Activated T-helper 1 cell treated with anti-CD3 and anti-CD28 coated beads, Interleukin-12 subunit alpha, Interleukin-12 subunit beta, Interleukin-2, Interleukin-4 antibody, amounts not matched to agents 30 ng/mL and 10 ng/mL and 1 ng/mL, durations not matched to agents 14 hours and 24 hours and 36 hours (primary cell): Measurements from ENCODE around the gene DIAPH1. TPM values are rescaled to one million over a fixed set of nuclear protein-coding genes. Genes with fewer than 3 reads are reported as not detected.

ENCODE experiments used
- DNase-seq: peaks from one replicate; pipeline ENCODE4 v3.0.0; 2021; ENCODE audit warnings: low spot score
- H3K27ac Mint-ChIP-seq: one replicate; pipeline ENCODE4 v1.8.0; 2021; ENCODE audit warnings: mild to moderate bottlenecking, mixed read lengths
- H3K27me3 Mint-ChIP-seq: one replicate; pipeline ENCODE4 v1.8.0; 2022; ENCODE audit warnings: mild to moderate bottlenecking, moderate library complexity, mixed read lengths; ENCODE audit not compliant: insufficient read depth
- H3K36me3 Mint-ChIP-seq: one replicate; pipeline ENCODE4 v1.8.0; 2021; ENCODE audit warnings: low read depth, mixed read lengths
- H3K4me1 Mint-ChIP-seq: one replicate; pipeline ENCODE4 v1.8.0; 2021; ENCODE audit warnings: low read depth, mixed read lengths
- H3K4me3 Mint-ChIP-seq: one replicate; pipeline ENCODE4 v1.8.0; 2021; ENCODE audit warnings: mild to moderate bottlenecking, moderate library complexity, mixed read lengths
- H3K9me3 Mint-ChIP-seq: one replicate; pipeline ENCODE4 v1.8.0; 2021; ENCODE audit warnings: mixed read lengths
- intact Hi-C: fragments of 100-400 bp; cut with micrococcal nuclease; formaldehyde crosslinking; loops from one replicate; pipeline ENCODE4 v1.15.1; 2024
- total RNA-seq: library from RNA; stranded (reverse); gene quantifications from 2 replicates; pipeline ENCODE4 v1.2.3, GENCODE V29; 2022

The DIAPH1 gene
- total RNA-seq, 1 donor from 2014 or later = 221 TPM

GRCh38 chr5:141637123-141637766 is 18.4 kb upstream of the DIAPH1 start:
- Mint-ChIP-seq H3K9me3 (no peaks in the 10 kb centered on the region), H3K4me1 (peaks cover 60% of the 10 kb centered on the region), H3K27me3 (no peaks in the 10 kb centered on the region), H3K27ac (peak overlapping the region; percentile 76), H3K4me3 (peak overlapping the region; percentile 93), H3K36me3 (peaks cover 24% of the 10 kb centered on the region)
- peak; percentile 52 for DNase-seq
- intact Hi-C loops = loop anchor here (2.0 to 5.0 kb wide), 3 partner anchors 288 to 1465 kb away; partner anchors contain the start of gene TAF7

DNA sequence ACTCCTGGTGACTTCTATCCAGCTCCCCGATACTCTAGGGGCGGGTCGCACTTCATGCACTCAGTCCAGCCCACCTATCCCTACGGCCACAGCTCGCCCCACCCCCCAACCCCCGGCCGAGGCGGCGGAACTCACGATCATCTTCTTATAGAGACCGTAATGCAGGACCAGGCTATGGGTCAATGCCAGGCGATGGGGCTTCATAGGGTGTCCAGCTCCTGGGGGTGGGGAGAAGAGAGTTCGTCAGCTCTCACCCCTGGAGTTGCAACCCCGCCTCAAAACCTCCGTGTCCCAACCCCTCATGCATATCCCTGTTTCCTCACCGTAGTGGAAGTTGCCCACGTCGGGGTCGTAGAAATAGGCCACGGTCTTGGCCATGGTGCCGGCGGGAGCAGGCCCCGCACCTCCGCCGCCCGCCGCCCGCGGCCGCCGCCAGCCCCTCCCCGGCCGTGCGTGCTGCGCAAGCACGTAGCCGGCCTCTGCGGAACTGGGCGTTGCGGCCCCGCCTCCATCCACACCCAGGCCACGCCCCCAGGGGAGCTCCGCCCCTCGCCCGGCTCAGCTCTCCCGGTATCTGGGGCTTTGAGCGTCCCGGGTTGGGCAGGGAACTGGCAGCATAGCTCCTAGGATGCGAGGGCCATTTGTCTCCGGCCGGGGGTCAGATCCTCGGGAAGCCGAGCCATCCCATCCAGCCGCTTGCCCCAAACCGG is 17.8 kb upstream of the DIAPH1 start, which contains the start of the genes HDAC3 and RELL2:
Gene HDAC3, minus strand, starts transcription at position 437 of the 710 bp plus-strand sequence. Its CDS starts 59 bp downstream, at position 378.
Gene RELL2, plus strand, starts transcription at position 585 of the 710 bp plus-strand sequence. CDS start 1,229 bp downstream, outside the sequence.
- Mint-ChIP-seq H3K4me1 (peaks cover 53% of the 10 kb centered on the region), H3K36me3 (peaks cover 20% of the 10 kb centered on the region), H3K4me3 (peak within 1 kb of the TSS; percentile 93)

GRCh38 chr5:141636106-141636412 is 17.3 kb upstream of the DIAPH1 start:
- H3K36me3 Mint-ChIP-seq = peaks cover 20% of the 10 kb centered on the region
- peaks cover 48% of the 10 kb centered on the region for H3K4me1 Mint-ChIP-seq
- no peak for DNase-seq
- intact Hi-C loops = loop anchor here (1.0 to 5.0 kb wide), 8 partner anchors 13 to 1464 kb away; partner anchors contain the start of genes FCHSD1 and TAF7
- no peaks in the 10 kb centered on the region for H3K27me3 Mint-ChIP-seq
- peak overlapping the region; percentile 80 for H3K27ac Mint-ChIP-seq
- no peaks in the 10 kb centered on the region for H3K9me3 Mint-ChIP-seq
- peak overlapping the region; percentile 93 for H3K4me3 Mint-ChIP-seq

More for the DNA sequence above, 17.8 kb upstream of the DIAPH1 start, which contains the start of the genes HDAC3 and RELL2:
- H3K27ac Mint-ChIP-seq = peak within 1 kb of the TSS; percentile 80
- intact Hi-C loops = loop anchor here (1.0 to 5.0 kb wide), 8 partner anchors 13 to 1464 kb away; partner anchors contain the start of genes FCHSD1 and TAF7
- DNase-seq = peak; percentile 92
- no peaks in the 10 kb centered on the region for H3K27me3 Mint-ChIP-seq
- no peaks in the 10 kb centered on the region for H3K9me3 Mint-ChIP-seq

DNA sequence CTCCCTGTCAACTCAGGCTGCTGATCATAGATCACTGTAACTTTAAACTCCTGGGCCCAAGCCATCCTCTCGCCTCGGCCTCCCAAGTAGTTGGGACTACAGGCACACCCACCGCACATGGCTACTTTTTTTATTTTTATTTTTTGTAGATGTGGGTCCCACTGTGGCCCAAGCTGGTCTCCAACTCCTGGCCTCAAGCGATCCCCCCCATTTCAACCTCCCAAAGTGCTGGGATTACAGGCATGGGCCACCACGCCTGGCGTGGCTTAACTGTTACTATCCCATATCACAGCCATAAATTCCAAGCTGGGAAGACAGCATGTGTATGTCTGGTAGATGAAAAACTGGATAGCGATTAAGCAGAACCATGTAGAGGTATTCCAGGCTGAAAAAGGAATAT is 16.8 kb upstream of the DIAPH1 start:
- no peak for DNase-seq
- Mint-ChIP-seq H3K27me3 (no peaks in the 10 kb centered on the region), H3K4me3 (peak overlapping the region; percentile 93), H3K4me1 (peaks cover 44% of the 10 kb centered on the region), H3K9me3 (no peaks in the 10 kb centered on the region), H3K36me3 (peaks cover 16% of the 10 kb centered on the region), H3K27ac (no peak overlapping the region)
- intact Hi-C loops = loop anchor here (1.0 to 5.0 kb wide), 8 partner anchors 12 to 1463 kb away; partner anchors contain the start of genes FCHSD1 and TAF7

GRCh38 chr5:141634720-141635119 is 15.9 kb upstream of the DIAPH1 start:
- intact Hi-C loops = loop anchor here (5.0 kb wide), 2 partner anchors 312 to 1462 kb away; partner anchors contain the start of gene TAF7
- no peak overlapping the region for H3K27ac Mint-ChIP-seq
- H3K27me3 Mint-ChIP-seq = no peaks in the 10 kb centered on the region
- H3K4me3 Mint-ChIP-seq = peak overlapping the region; percentile 93
- no peaks in the 10 kb centered on the region for H3K9me3 Mint-ChIP-seq
- no peak for DNase-seq
- H3K4me1 Mint-ChIP-seq = peaks cover 44% of the 10 kb centered on the region
- peaks cover 21% of the 10 kb centered on the region for H3K36me3 Mint-ChIP-seq

DNA sequence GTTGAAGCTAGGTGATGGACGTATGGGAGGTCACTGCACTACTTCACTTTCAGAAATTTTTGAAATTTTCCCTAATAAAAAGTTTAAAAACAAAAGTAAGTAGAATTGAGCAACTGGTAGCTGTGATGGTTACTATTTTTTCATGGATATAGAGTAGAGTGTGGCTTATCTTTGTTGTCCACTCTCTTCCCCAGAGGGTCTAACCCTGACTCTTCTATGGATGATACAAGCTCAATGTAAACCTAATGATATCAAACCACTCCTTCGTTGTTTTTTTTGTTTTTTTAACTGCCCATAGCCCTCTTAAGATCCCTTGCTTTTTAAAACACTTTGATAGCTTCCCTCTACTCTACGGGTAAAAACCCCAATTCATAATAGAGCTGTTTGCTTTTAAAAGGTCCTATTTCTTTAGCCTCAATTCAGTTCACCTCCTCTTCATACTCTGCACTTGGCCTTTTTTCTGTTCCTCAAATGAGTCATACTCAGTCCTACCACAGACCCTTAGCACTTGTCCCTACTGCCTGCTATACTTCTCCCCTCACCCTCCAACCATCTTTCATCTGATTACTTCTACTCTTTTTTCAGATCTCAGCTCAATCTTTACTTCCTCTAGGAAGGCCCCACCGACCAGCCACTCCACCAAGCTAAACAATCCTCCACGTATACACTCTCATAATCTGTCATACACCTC is 15.2 kb upstream of the DIAPH1 start:
- Mint-ChIP-seq H3K9me3 (no peaks in the 10 kb centered on the region), H3K27ac (peak overlapping the region; percentile 13), H3K36me3 (peaks cover 23% of the 10 kb centered on the region), H3K27me3 (no peaks in the 10 kb centered on the region), H3K4me3 (peak overlapping the region; percentile 9), H3K4me1 (peaks cover 44% of the 10 kb centered on the region)
- intact Hi-C loops = no loop called here
- no peak for DNase-seq

DNA sequence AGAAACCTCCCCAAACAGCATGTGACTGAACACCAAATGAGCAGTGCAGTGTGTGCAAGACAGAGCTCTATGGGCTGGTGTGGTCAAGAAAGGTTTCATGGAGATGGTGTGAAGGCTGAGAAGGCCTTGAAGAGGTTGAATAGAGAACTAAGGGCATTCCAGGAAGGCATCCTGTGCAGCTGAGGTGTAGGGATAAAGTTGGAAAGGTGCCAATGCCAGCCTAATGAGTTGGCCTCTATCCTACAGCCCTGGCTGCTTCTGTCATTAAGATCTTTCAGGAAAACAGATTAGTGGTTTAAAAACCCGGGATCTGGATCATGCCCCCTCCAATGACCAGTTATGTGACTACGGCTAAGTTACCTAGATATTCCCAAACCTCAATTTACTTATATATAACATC is 13.8 kb upstream of the DIAPH1 start:
- DNase-seq = no peak
- Mint-ChIP-seq H3K9me3 (no peaks in the 10 kb centered on the region), H3K27me3 (no peaks in the 10 kb centered on the region), H3K36me3 (peaks cover 33% of the 10 kb centered on the region), H3K4me1 (peaks cover 35% of the 10 kb centered on the region), H3K4me3 (no peak overlapping the region), H3K27ac (no peak overlapping the region)
- intact Hi-C loops = no loop called here

GRCh38 chr5:141630570-141631140 is 11.9 kb upstream of the DIAPH1 start:
- peaks cover 45% of the 10 kb centered on the region for H3K36me3 Mint-ChIP-seq
- DNase-seq = no peak
- H3K4me3 Mint-ChIP-seq = no peak overlapping the region
- no peak overlapping the region for H3K27ac Mint-ChIP-seq
- peaks cover 27% of the 10 kb centered on the region for H3K4me1 Mint-ChIP-seq
- no peaks in the 10 kb centered on the region for H3K9me3 Mint-ChIP-seq
- H3K27me3 Mint-ChIP-seq = no peaks in the 10 kb centered on the region
- intact Hi-C loops = no loop called here

GRCh38 chr5:141628175-141628788 is 9.5 kb upstream of the DIAPH1 start:
- Mint-ChIP-seq H3K27ac (no peak overlapping the region), H3K27me3 (no peaks in the 10 kb centered on the region), H3K36me3 (peaks cover 52% of the 10 kb centered on the region), H3K9me3 (no peaks in the 10 kb centered on the region), H3K4me1 (peaks cover 17% of the 10 kb centered on the region), H3K4me3 (no peak overlapping the region)
- no peak for DNase-seq
- intact Hi-C loops = no loop called here

DNA sequence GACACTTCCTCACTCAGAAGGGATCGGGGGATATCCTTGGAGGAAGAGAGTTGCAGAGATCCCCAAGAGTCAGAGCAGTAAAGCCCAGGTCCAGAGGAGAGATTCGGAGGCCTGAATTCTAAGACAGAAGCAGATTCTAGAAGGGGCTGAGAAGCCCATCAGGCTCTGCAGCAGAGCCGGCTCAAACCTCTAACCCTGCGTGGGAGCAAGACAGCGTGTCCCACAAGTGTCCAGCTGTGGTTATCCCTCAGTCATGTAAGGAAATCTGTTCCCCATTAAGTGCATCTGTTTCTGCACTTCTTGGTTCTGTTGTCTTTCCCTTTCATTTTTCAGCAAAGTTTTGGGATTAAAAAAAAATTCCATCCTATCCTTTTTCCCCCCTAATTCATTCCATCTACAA is 4.8 kb upstream of the DIAPH1 start:
- Mint-ChIP-seq H3K36me3 (peaks cover 45% of the 10 kb centered on the region), H3K4me3 (peak overlapping the region; percentile 53), H3K4me1 (peaks cover 25% of the 10 kb centered on the region), H3K9me3 (no peaks in the 10 kb centered on the region), H3K27ac (peak overlapping the region; percentile 81), H3K27me3 (no peaks in the 10 kb centered on the region)
- DNase-seq = no peak
- intact Hi-C loops = loop anchor here (1.0 kb wide), 2 partner anchors 13 to 31 kb away; partner anchors contain the start of genes HDAC3 and RELL2

GRCh38 chr5:141623186-141623585 is 4.4 kb upstream of the DIAPH1 start:
- no peaks in the 10 kb centered on the region for H3K27me3 Mint-ChIP-seq
- intact Hi-C loops = loop anchor here (1.0 kb wide), 2 partner anchors 13 to 31 kb away; partner anchors contain the start of genes HDAC3 and RELL2
- H3K36me3 Mint-ChIP-seq = peaks cover 43% of the 10 kb centered on the region
- DNase-seq = no peak
- H3K27ac Mint-ChIP-seq = peak overlapping the region; percentile 81
- peak overlapping the region; percentile 53 for H3K4me3 Mint-ChIP-seq
- no peaks in the 10 kb centered on the region for H3K9me3 Mint-ChIP-seq
- peaks cover 25% of the 10 kb centered on the region for H3K4me1 Mint-ChIP-seq
